H9 (cell line): ENCODE data around the gene APOLD1. TPM values are rescaled to one million over a fixed set of nuclear protein-coding genes. Genes with fewer than 3 reads are reported as not detected.
"Not testable (repeated sequence)": the region's sequence is repeated elsewhere in the genome, so short reads cannot be mapped to it uniquely, and the experiment has no call there.

Experiments
- DNase-seq: peaks from one replicate; pipeline ENCODE4 v3.0.0-alpha.2; 2017
- H2AFZ ChIP-seq: one replicate; pipeline ENCODE4 v1.6.1; 2013; ENCODE audit warnings: mild to moderate bottlenecking, low read length, control low read depth, moderate library complexity
- H2AK5ac ChIP-seq: 2 replicates; pipeline ENCODE4 v1.6.1; 2013; ENCODE audit warnings: low read length, control low read depth, mixed read lengths; ENCODE audit not compliant: insufficient read length
- H2BK120ac ChIP-seq: one replicate; pipeline ENCODE4 v1.6.1; 2013; ENCODE audit warnings: low read depth, mild to moderate bottlenecking, low read length, control low read depth, inconsistent platforms; ENCODE audit not compliant: poor library complexity, severe bottlenecking
- H2BK12ac ChIP-seq: 2 replicates; pipeline ENCODE4 v1.6.1; 2013; ENCODE audit warnings: low read length, control low read depth, mixed read lengths, low read depth; ENCODE audit not compliant: insufficient read length
- H2BK15ac ChIP-seq: 2 replicates; pipeline ENCODE4 v1.6.1; 2013; ENCODE audit warnings: low read depth, low read length, control low read depth
- H2BK20ac ChIP-seq: one replicate; pipeline ENCODE4 v1.6.1; 2013; ENCODE audit warnings: low read depth, mild to moderate bottlenecking, low read length, control low read depth, inconsistent platforms; ENCODE audit not compliant: poor library complexity, severe bottlenecking
- H2BK5ac ChIP-seq: 2 replicates; pipeline ENCODE4 v1.6.1; 2013; ENCODE audit warnings: low read length, control low read depth, mixed read lengths; ENCODE audit not compliant: insufficient read length
- H3K14ac ChIP-seq: 2 replicates; pipeline ENCODE4 v1.6.1; 2013; ENCODE audit warnings: low read length, control low read depth; ENCODE audit not compliant: insufficient read depth
- H3K18ac ChIP-seq: 2 replicates; pipeline ENCODE4 v1.6.1; 2013; ENCODE audit warnings: low read depth, mild to moderate bottlenecking, mixed read lengths, low read length, control low read depth; ENCODE audit not compliant: insufficient read length
- H3K23ac ChIP-seq: 2 replicates; pipeline ENCODE4 v1.6.1; 2013; ENCODE audit warnings: low read length, control low read depth, mixed read lengths, low read depth; ENCODE audit not compliant: insufficient read length
- H3K23me2 ChIP-seq: 2 replicates; pipeline ENCODE4 v1.6.1; 2013; ENCODE audit warnings: low read depth, mild to moderate bottlenecking, mixed read lengths, low read length, control low read depth; ENCODE audit not compliant: insufficient read length, poor library complexity, severe bottlenecking
- H3K27ac ChIP-seq: 2 replicates; pipeline ENCODE4 v1.5.1; 2013; ENCODE audit warnings: low read length, control low read depth, mixed read lengths, low read depth; ENCODE audit not compliant: insufficient read length
- H3K27me3 ChIP-seq: 2 replicates; pipeline ENCODE4 v1.6.1; 2013; ENCODE audit warnings: low read length, control low read depth, inconsistent platforms; ENCODE audit not compliant: insufficient read depth
- H3K4ac ChIP-seq: 2 replicates; pipeline ENCODE4 v1.6.1; 2013; ENCODE audit warnings: low read depth, mild to moderate bottlenecking, control low read depth, inconsistent platforms, low read length, moderate library complexity
- H3K4me1 ChIP-seq: 2 replicates; pipeline ENCODE4 v1.6.1; 2013; ENCODE audit warnings: low read length, control low read depth, inconsistent platforms; ENCODE audit not compliant: insufficient read depth
- H3K4me2 ChIP-seq: 2 replicates; pipeline ENCODE4 v1.6.1; 2013; ENCODE audit warnings: low read length, control low read depth, mixed read lengths; ENCODE audit not compliant: insufficient read length, insufficient read depth
- H3K56ac ChIP-seq: 2 replicates; pipeline ENCODE4 v1.6.1; 2013; ENCODE audit warnings: low read depth, mild to moderate bottlenecking, mixed read lengths, low read length, control low read depth; ENCODE audit not compliant: insufficient read length
- H3K79me1 ChIP-seq: 2 replicates; pipeline ENCODE4 v1.6.1; 2013; ENCODE audit warnings: low read depth, mild to moderate bottlenecking, moderate library complexity, low read length, control low read depth, inconsistent platforms; ENCODE audit not compliant: insufficient read depth, poor library complexity, severe bottlenecking
- H3K79me2 ChIP-seq: 2 replicates; pipeline ENCODE4 v1.6.1; 2013; ENCODE audit warnings: low read length, control low read depth, inconsistent platforms; ENCODE audit not compliant: insufficient read depth
- H3K9ac ChIP-seq: 2 replicates; pipeline ENCODE4 v1.6.1; 2013; ENCODE audit warnings: low read length, control low read depth, mixed read lengths; ENCODE audit not compliant: insufficient read length; ENCODE audit errors: extremely low read depth
- H3K9me3 ChIP-seq: one replicate; pipeline ENCODE4 v1.6.1; 2013; ENCODE audit warnings: low read depth, low read length, inconsistent platforms; ENCODE audit not compliant: control insufficient read depth
- H3T11ph ChIP-seq: one replicate; pipeline ENCODE4 v1.6.1; 2013; ENCODE audit warnings: mild to moderate bottlenecking, low read length, control low read depth, inconsistent platforms
- H4K20me1 ChIP-seq: one replicate; pipeline ENCODE4 v1.6.1; 2013; ENCODE audit not compliant: control insufficient read depth, insufficient read length, insufficient read depth
- H4K5ac ChIP-seq: 2 replicates; pipeline ENCODE4 v1.6.1; 2013; ENCODE audit warnings: low read depth, mild to moderate bottlenecking, mixed read lengths, low read length, control low read depth; ENCODE audit not compliant: insufficient read length
- H4K8ac ChIP-seq: replicated peaks from 2 replicates; pipeline ENCODE4 v1.6.1; 2013; ENCODE audit warnings: low read length, control low read depth, mixed read lengths, low read depth; ENCODE audit not compliant: insufficient read length
- H4K91ac ChIP-seq: 2 replicates; pipeline ENCODE4 v1.6.1; 2013; ENCODE audit warnings: low read depth, mild to moderate bottlenecking, moderate library complexity, mixed read lengths, low read length, control low read depth; ENCODE audit not compliant: insufficient read length
- H3K27ac Mint-ChIP-seq, 3 experiments: 2 replicates in 2 of 3; 3 replicates in 1 of 3; pipeline ENCODE4 v1.8.0; 2020 to 2021; ENCODE audit warnings: mixed read lengths in 3 of 3, mild to moderate bottlenecking in 1 of 3, moderate library complexity in 1 of 3
- H3K27me3 Mint-ChIP-seq: 2 replicates; pipeline ENCODE4 v1.8.0; 2021; ENCODE audit warnings: low read depth, mild to moderate bottlenecking, moderate library complexity, mixed read lengths
- H3K36me3 Mint-ChIP-seq, 3 experiments: 2 replicates in 2 of 3; 3 replicates in 1 of 3; pipeline ENCODE4 v1.8.0; 2020 to 2021; ENCODE audit warnings: low read depth in 3 of 3, mixed read lengths in 3 of 3; ENCODE audit not compliant: insufficient read depth in 1 of 3
- H3K4me1 Mint-ChIP-seq, 2 experiments: 2 replicates each; pipeline ENCODE4 v1.8.0; 2020; ENCODE audit warnings: mixed read lengths in 2 of 2
- H3K4me3 Mint-ChIP-seq, 2 experiments: 2 replicates in 1 of 2; 3 replicates in 1 of 2; pipeline ENCODE4 v1.8.0; 2020 to 2021; ENCODE audit warnings: mild to moderate bottlenecking in 2 of 2, mixed read lengths in 2 of 2, moderate library complexity in 1 of 2
- H3K9me3 Mint-ChIP-seq, 2 experiments: 2 replicates in 1 of 2; 3 replicates in 1 of 2; pipeline ENCODE4 v1.8.0; 2020; ENCODE audit warnings: mild to moderate bottlenecking in 2 of 2, mixed read lengths in 2 of 2, moderate library complexity in 1 of 2
- WGBS: extraction: QIAGEN DNeasy Blood & Tissue Kit; methylation state at CpG from one replicate; pipeline ENCODE4 v1.1.7; 2013; ENCODE audit warnings: missing lambda C conversion rate, low lambda C conversion rate, mixed read lengths; ENCODE audit not compliant: insufficient read length; ENCODE audit errors: extremely low coverage; 5-methylcytosine and 5-hydroxymethylcytosine counted together
- total RNA-seq: library from RNA; stranded (reverse); gene quantifications from 2 replicates; pipeline ENCODE4 v1.2.1, GENCODE V29; 2021
- TF ChIP-seq, protein P1 (sequence below): fragments of 200-600 bp; sonication (generic); conservative IDR thresholded peaks from 3 replicates; pipeline ENCODE4 v1.8.0; 2021; ENCODE audit warnings: antibody characterized with exemption, mild to moderate bottlenecking

The APOLD1 gene
- total RNA-seq, 1 experiment from 2014 or later, result 0.48 TPM

DNA sequence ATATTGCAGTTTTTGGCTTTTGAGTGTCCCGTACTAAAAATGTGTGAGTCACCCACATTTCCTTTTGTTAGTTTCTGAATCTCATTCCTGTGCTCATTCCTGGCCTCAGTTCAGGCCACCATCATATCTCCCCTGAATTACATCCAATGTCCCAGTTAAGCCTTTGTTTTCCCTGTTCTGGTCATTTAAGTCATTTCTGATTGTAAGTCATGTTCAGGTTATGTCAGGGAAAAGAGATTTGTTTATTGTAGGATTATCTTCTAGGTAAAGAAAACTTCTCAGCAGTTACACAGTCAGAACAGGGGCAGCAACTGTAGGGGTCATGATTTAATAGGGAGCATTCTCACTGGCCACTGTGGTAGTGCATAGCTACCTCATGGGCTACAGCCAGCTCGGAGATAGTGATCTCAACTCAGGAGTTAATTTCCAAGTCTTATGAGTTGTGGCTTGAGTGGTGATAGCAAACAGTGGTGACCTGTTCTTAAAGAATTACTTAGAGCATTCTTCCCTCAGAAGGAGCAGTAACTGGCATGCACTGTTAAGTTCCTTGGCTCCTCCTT, 34.4 kb downstream of the APOLD1 start:
- Histone ChIP-seq H2BK15ac (no peak overlapping the region), H4K5ac (no peak overlapping the region), H3K23ac (no peak overlapping the region), H3K18ac (no peak overlapping the region), H2BK5ac (no peak overlapping the region), H3T11ph (no peak overlapping the region), H3K56ac (no peak overlapping the region), H4K91ac (no peak overlapping the region), H3K27ac (no peak overlapping the region), H3K4ac (no peak overlapping the region), H2AK5ac (no peak overlapping the region), H2BK20ac (no peak overlapping the region), H3K27me3 (no peaks in the 10 kb centered on the region), H3K79me1 (peaks cover 2% of the 10 kb centered on the region), H3K79me2 (peaks cover 2% of the 10 kb centered on the region; the same call in 1 of the 2 replicates), H3K4me2 (no peak overlapping the region), H2BK12ac (no peak overlapping the region), H3K4me1 (no peaks in the 10 kb centered on the region), H4K20me1 (no peaks in the 10 kb centered on the region), H4K8ac (no peak overlapping the region), H2BK120ac (no peak overlapping the region), H2AFZ (no peak overlapping the region), H3K9me3 (no peaks in the 10 kb centered on the region), H3K23me2 (no peaks in the 10 kb centered on the region), H3K9ac (no peak overlapping the region), H3K14ac (no peak overlapping the region)
- TF ChIP-seq, protein P1, sequence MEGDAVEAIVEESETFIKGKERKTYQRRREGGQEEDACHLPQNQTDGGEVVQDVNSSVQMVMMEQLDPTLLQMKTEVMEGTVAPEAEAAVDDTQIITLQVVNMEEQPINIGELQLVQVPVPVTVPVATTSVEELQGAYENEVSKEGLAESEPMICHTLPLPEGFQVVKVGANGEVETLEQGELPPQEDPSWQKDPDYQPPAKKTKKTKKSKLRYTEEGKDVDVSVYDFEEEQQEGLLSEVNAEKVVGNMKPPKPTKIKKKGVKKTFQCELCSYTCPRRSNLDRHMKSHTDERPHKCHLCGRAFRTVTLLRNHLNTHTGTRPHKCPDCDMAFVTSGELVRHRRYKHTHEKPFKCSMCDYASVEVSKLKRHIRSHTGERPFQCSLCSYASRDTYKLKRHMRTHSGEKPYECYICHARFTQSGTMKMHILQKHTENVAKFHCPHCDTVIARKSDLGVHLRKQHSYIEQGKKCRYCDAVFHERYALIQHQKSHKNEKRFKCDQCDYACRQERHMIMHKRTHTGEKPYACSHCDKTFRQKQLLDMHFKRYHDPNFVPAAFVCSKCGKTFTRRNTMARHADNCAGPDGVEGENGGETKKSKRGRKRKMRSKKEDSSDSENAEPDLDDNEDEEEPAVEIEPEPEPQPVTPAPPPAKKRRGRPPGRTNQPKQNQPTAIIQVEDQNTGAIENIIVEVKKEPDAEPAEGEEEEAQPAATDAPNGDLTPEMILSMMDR, result no peak
- Mint-ChIP-seq H3K27me3 (no peaks in the 10 kb centered on the region), H3K36me3 (peaks cover 33 to 67% (median 54%) of the 10 kb centered on the region in 3 experiments), H3K27ac (peak overlapping the region in 1 of 3 experiments; percentile 57; a peak in 1 of 7 replicates), H3K9me3 (no peaks in the 10 kb centered on the region), H3K4me3 (no peak overlapping the region; a peak in 1 of 5 replicates), H3K4me1 (peaks cover 0 to 57% of the 10 kb centered on the region in 2 experiments; a peak in 3 of 4 replicates)
- WGBS, result no CpG with 5 or more reads among the region's 2 CpGs
- no peak for DNase-seq

DNA sequence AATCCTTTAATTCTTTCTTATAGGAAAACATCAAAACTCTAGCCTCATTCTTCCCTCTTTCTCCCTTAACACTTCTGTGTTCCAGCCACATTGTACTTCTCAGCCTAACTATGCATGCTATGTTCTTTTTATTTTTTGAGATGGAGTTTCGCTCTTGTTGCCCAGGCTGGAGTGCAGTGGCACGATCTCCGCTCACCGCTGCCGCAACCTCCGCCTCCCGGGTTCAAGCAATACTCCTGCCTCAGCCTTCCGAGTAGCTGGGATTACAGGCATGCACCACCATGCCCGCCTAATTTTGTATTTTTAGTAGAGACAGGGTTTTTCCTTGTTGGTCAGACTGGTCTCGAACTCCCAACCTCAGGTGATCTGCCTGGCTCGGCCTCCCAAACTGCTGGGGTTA, 34.9 kb downstream of the APOLD1 start:
- not testable (repeated sequence) for H3K9ac ChIP-seq, H2AK5ac ChIP-seq, H3K4me3 Mint-ChIP-seq, H3K23me2 ChIP-seq, H3K27me3 ChIP-seq, H4K20me1 ChIP-seq, H3K4me1 ChIP-seq, H4K91ac ChIP-seq, H2BK12ac ChIP-seq, H2BK15ac ChIP-seq, H3K27ac ChIP-seq, H3K14ac ChIP-seq, H2AFZ ChIP-seq, H2BK5ac ChIP-seq, H3K4me2 ChIP-seq, H3K23ac ChIP-seq, H3K56ac ChIP-seq, H3K79me2 ChIP-seq, H4K5ac ChIP-seq, H2BK20ac ChIP-seq, DNase-seq, H3K4ac ChIP-seq, H3T11ph ChIP-seq, H3K18ac ChIP-seq, H3K27me3 Mint-ChIP-seq, H4K8ac ChIP-seq, H3K9me3 ChIP-seq, H3K9me3 Mint-ChIP-seq, H2BK120ac ChIP-seq, H3K79me1 ChIP-seq
- peak overlapping the region in 1 of 3 experiments; percentile 71; a peak in 3 of 7 replicates for H3K27ac Mint-ChIP-seq
- H3K36me3 Mint-ChIP-seq, result peaks cover 36 to 70% (median 56%) of the 10 kb centered on the region in 3 experiments
- WGBS, result no CpG with 5 or more reads among the region's 11 CpGs
- H3K4me1 Mint-ChIP-seq, result peaks cover 0 to 56% of the 10 kb centered on the region in 2 experiments; a peak in 3 of 4 replicates
